ENCODE data around the gene MYO5B. TPM values are rescaled to one million over a fixed set of nuclear protein-coding genes. Genes with fewer than 3 reads are reported as not detected.

Gene MYO5B
- total and polyA plus RNA-seq, 8 donors, result 6.2 to 25.3 (median 12.6) TPM

DNA sequence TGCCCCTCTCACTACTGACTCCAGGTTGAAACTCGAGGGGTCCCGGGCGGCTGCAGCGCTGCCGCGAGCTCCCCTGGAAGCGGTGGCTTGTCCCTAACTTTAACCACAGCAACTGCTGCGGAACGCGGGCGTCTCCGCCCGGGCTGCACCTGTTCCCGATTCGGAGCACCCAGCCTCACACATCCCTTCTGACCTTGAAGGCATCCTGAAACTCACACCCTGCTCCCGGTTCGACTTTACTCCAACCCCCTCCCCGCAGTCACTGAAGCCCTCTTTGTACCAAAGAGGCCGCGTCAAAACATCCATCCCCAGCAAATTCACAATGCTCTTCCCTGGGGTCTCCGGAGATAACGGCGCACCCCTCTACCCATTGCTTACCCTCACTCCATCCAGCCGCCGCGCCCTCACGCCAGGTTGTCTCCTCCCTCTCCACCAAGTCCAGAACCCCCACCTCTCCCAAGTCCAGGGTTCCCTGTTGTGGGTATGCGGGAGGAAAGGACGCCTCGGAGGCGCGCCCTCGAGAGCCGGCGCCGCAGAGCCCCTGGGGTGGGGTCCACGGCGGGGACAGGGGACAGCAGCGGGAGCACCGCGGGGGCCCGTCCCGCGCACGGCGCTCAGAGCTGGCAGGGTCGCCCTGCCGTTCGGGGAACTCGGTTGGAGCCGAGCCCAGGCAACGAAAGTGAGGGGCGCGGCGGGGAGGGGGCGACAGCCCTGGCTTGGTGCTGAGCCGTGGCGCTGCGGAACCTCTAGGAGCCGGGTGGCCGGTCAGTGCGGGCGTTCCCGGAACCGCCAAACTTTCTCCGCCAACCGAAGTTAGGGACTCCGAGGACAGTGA lies 934 bp downstream of the MYO5B start:
- Histone ChIP-seq H3K36me3 (no peaks in the 10 kb centered on the region), H3K27ac (peak overlapping the region; percentile 55 to 78 (median 68)), H3K27me3 (no peaks in the 10 kb centered on the region), H3K4me3 (peak overlapping the region; percentile 70 to 87 (median 76)), H3K4me1 (no peaks in the 10 kb centered on the region), H3K9me3 (no peaks in the 10 kb centered on the region)
- WGBS, 2 donors, result 0 to 1% methylated on average over 54 to 68 of the region's 68 CpGs
- TF ChIP-seq, protein P1, sequence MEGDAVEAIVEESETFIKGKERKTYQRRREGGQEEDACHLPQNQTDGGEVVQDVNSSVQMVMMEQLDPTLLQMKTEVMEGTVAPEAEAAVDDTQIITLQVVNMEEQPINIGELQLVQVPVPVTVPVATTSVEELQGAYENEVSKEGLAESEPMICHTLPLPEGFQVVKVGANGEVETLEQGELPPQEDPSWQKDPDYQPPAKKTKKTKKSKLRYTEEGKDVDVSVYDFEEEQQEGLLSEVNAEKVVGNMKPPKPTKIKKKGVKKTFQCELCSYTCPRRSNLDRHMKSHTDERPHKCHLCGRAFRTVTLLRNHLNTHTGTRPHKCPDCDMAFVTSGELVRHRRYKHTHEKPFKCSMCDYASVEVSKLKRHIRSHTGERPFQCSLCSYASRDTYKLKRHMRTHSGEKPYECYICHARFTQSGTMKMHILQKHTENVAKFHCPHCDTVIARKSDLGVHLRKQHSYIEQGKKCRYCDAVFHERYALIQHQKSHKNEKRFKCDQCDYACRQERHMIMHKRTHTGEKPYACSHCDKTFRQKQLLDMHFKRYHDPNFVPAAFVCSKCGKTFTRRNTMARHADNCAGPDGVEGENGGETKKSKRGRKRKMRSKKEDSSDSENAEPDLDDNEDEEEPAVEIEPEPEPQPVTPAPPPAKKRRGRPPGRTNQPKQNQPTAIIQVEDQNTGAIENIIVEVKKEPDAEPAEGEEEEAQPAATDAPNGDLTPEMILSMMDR (IDR thresholded peaks at IDR 0.05), result no peak
- intact Hi-C loops (cut with DNase I), result loop anchor here in 1 of 3 donors (10.0 kb wide), 1 partner anchor 89 kb away; no protein-coding TSS in a partner anchor
- ATAC-seq (peak; percentile 19 to 21 (median 21)), DNase-seq (peak; percentile 15 to 74 (median 45)), FAIRE-seq (no peak)

DNA sequence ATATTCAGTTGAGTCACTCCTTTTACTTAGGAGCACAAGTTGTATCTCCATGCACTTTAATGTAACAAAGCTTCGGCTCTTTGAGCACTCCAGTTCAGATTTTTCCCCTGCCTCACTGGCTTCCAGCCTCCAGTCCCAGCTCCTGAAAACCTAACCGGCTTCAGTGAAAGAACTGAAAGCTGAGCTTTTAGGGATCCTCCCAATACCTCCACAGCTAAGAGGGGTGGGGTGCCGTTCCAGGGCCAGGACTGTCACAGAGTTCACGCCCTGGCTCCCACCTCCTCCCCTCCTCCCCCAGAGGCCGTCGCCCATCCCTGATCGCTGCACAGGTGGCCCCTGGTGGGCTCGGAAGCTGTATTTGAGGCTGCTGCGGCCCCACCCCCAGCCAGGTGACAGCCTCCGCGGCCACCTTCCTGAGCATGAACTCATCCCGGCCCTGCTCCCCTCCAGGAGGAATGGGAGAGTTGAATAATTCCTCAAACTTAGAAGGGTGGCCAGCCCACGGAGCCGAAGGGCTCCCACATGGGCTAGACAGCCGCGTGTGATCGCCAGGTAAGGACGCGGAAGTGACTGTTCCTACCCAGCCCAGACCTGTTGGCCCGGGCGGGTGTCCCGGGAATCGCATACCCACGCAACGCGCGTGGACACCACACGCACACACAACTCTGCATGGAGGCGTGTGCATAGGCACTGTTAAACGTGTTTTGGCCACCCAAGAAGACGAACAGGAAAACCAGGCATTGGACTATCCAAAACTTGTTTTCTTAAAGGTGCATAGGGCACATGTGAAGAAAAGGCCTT lies 1.8 kb downstream of the MYO5B start:
- H3K27ac ChIP-seq, result peak overlapping the region in 1 of 4 donors; percentile 25
- 2 to 3% methylated on average over 31 of the region's 31 CpGs for WGBS, 2 donors
- H3K4me3 ChIP-seq, result peak overlapping the region; percentile 70 to 87 (median 76)
- H3K4me1 ChIP-seq, result no peaks in the 10 kb centered on the region
- no peaks in the 10 kb centered on the region for H3K36me3 ChIP-seq
- FAIRE-seq (no peak), DNase-seq (peak in 5 of 6 donors; percentile 18 to 71 (median 31)), ATAC-seq (peak; percentile 18 to 46 (median 33))
- TF ChIP-seq, protein P1 (IDR thresholded peaks at IDR 0.05), result no peak
- H3K9me3 ChIP-seq, result no peaks in the 10 kb centered on the region
- no peaks in the 10 kb centered on the region for H3K27me3 ChIP-seq
- intact Hi-C loops (cut with DNase I), result loop anchor here in 1 of 3 donors (10.0 kb wide), 1 partner anchor 88 kb away; no protein-coding TSS in a partner anchor

DNA sequence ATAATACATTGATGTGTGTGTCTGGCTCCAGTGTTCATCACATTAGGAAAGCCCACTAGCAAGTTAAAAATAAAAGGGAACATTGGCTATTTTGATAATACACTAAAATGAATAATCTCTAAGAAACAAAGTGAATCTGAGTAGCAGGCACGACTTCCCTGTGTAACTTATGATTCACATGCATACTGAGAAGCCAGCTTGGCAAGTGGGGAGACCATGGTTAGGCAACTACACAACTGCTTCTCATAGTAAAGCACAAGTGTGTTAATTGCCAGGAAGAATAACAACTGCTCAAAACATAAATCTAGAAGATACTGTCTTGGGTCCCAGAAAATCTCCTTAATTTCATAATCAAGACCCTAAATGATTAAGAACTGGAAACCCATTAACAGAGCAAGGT lies 4.0 kb downstream of the MYO5B start:
- TF ChIP-seq, protein P1 (IDR thresholded peaks at IDR 0.05), result no peak
- Histone ChIP-seq H3K9me3 (no peaks in the 10 kb centered on the region), H3K4me1 (no peaks in the 10 kb centered on the region), H3K36me3 (no peaks in the 10 kb centered on the region), H3K27ac (no peak overlapping the region), H3K27me3 (no peaks in the 10 kb centered on the region), H3K4me3 (no peak overlapping the region)
- no peak for FAIRE-seq
- WGBS, 2 donors, result 64 to 68% methylated on average over 1 of the region's 1 CpG
- ATAC-seq, result no peak
- no peak for DNase-seq
- intact Hi-C loops (cut with DNase I), result loop anchor here in 1 of 3 donors (10.0 kb wide), 1 partner anchor 86 kb away; no protein-coding TSS in a partner anchor

DNA sequence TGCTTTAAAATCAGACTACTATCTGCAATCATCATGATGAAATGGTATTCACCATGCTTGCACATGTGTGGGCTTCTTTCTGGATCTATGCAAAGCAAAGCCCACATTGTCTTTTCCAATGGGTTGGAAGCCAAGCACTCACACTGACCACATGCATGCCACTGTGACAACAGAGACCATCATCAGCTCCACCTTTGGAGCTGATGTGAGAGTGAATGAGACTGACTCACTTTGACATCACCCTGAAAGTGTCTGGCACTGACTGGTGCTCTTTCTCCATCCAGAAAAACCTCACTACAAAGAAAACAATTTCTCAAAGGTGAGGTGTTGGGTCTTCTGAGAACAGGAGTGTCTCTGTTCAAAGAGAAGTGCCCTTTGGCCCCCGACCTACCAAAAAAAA lies 4.7 kb downstream of the MYO5B start:
- no peak overlapping the region for H3K4me3 ChIP-seq
- 72 to 90% methylated on average over 1 of the region's 1 CpG for WGBS, 2 donors
- no peaks in the 10 kb centered on the region for H3K9me3 ChIP-seq
- H3K4me1 ChIP-seq, result no peaks in the 10 kb centered on the region
- no peaks in the 10 kb centered on the region for H3K36me3 ChIP-seq
- FAIRE-seq (no peak), ATAC-seq (no peak), DNase-seq (no peak)
- TF ChIP-seq, protein P1 (IDR thresholded peaks at IDR 0.05), result no peak
- no peak overlapping the region for H3K27ac ChIP-seq
- H3K27me3 ChIP-seq, result no peaks in the 10 kb centered on the region
- intact Hi-C loops (cut with DNase I), result loop anchor here in 1 of 3 donors (10.0 kb wide), 1 partner anchor 85 kb away; no protein-coding TSS in a partner anchor
